GM21423 (cell line): Measurements from ENCODE around the gene FRMPD3.

ENCODE experiments used
- ATAC-seq: cut with Tn5 transposase; IDR thresholded peaks from one replicate; pipeline ENCODE4 v1.9.1; 2021; ENCODE audit warnings: mild to moderate bottlenecking, moderate library complexity; ENCODE audit not compliant: unreplicated experiment

The FRMPD3 gene

GRCh38 chrX:107477406-107477805 is 28.0 kb downstream of the FRMPD3 start:
- ATAC-seq = no peak

- no peak for ATAC-seq
These were observed 30.8 kb downstream of the FRMPD3 start for GRCh38 chrX:107480272-107480671.

- ATAC-seq = no peak
These were observed 32.6 kb downstream of the FRMPD3 start for GRCh38 chrX:107482046-107482445.

GRCh38 chrX:107484002-107484726 is 34.7 kb downstream of the FRMPD3 start:
- no peak for ATAC-seq

GRCh38 chrX:107485013-107485412 is 35.6 kb downstream of the FRMPD3 start:
- ATAC-seq = no peak

GRCh38 chrX:107493141-107493540 is 43.7 kb downstream of the FRMPD3 start:
- no peak for ATAC-seq

GRCh38 chrX:107496786-107497185 is 47.3 kb downstream of the FRMPD3 start:
- no peak for ATAC-seq
